HL-60/S4 treated with retinoic acid at 250 ng/mL for 4 days and 3 days (cell line): ENCODE results near the gene IGSF23.

Experiments
- in situ Hi-C: fragments of 300-500 bp; cut with MboI; formaldehyde crosslinking; loops from 2 replicates; pipeline ENCODE4 v1.7.0; 2022; ENCODE audit warnings: low sequenced_read_pairs

IGSF23 gene

GRCh38 chr19:44684892-44685863, 71.8 kb downstream of the IGSF23 start:
- in situ Hi-C loops, result no loop called here

GRCh38 chr19:44685877-44686276, 72.5 kb downstream of the IGSF23 start:
- in situ Hi-C loops, result no loop called here
